ENCODE data around the gene HSP90AA1.

GRCh38 chr14:102071283-102071998, 15.4 kb downstream of the HSP90AA1 start:
- TF ChIP-seq POLR2A (IDR thresholded peaks at IDR 0.05), result no peak
- no peak for TF ChIP-seq CTCF (IDR thresholded peaks at IDR 0.05)
- TF ChIP-seq EP300 (IDR thresholded peaks at IDR 0.05), result no peak
